ENCODE measurements around the gene ARHGAP27.
A peak's percentile ranks its signal among the peaks of the same experiment; 100 is the strongest.
"Not testable (repeated sequence)": the region's sequence is repeated elsewhere in the genome, so short reads cannot be mapped to it uniquely, and the experiment has no call there.

ARHGAP27 gene

DNA sequence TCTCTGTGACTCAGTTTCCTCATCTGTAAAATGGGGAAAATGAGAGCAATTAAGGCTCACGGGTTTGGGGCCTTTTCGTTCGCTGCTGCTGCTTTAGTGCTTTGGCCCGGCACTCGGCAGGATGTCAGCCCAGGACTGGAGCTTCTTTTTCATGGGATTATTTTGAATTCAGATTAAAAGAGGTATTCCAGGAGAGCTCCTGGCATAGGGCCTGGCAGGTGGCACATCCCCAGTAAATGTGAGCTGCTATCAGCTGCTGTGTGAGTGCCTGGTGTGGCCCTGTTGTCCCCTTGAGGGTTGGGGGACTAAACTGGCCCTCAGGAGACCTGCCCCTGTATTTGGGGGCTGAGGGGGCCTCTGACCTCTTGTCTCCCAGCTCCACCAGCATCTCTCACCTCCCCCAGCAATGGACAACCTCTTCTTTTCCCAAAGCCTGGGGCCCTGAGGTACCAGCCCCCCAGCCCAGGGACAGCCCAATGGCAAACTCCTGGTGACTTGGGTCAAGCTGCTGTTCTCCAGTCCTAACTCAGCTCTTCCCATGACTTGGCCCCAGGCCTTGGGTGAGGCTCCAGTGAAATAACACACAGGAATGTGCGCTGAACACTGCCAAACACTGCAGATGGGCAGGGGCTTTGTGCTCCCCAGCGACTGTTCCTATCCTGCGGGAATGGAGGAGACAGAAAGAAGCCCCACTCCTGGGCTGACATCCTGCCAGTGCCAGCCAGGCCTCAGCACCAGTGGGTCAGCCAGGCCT, 14.4 kb upstream of the ARHGAP27 start:
- not testable (repeated sequence) for DNase-seq (ENCODE audit: low spot score)

DNA sequence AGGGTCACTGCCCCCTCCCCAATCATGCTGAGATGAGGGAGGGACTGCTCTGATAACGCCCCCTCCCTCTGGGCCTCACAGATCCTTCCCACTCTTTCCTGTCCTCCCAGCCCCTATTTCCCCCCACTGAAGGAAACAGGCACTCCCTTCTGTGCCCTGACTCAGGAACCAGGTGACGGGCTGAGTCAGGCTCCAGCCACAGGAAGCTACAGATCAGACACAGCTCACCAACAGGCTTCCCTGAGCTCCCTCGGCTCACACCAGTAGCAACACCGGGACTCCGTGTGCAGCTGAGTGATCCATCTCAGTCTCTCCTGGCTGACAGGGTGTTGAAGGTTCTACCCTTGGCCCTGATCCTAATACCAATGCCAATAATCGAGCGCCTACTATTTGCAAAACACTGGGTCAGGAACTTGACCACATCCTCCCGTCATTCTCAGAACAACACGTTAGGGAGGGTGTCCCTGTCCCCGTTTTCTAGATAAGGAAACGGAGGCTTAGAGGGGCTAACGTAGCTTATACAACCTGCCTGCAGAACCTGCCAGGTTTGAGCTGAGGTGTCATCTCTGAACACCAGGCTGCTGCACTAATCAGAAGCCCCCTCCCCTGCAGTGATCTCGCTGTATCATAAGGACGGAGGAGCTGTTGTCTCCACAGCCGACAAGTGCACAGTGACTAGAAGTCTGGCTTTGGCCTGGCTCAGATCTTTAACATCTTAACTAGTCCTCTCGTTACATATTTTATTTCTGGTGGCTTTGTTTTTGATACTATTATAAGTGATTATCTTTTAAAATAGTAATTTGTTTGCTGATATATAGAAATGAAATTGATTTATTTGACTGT, 13.5 kb upstream of the ARHGAP27 start:
- DNase-seq (ENCODE audit: low spot score), result not testable (repeated sequence)

- not testable (repeated sequence) for DNase-seq (ENCODE audit: low spot score)
Measured at GRCh38 chr17:45444856-45445820, 12.5 kb upstream of the ARHGAP27 start.

GRCh38 chr17:45444301-45444700, 11.6 kb upstream of the ARHGAP27 start:
- DNase-seq (ENCODE audit: low spot score), result not testable (repeated sequence)

- DNase-seq (ENCODE audit: low spot score), result not testable (repeated sequence)
Measured at GRCh38 chr17:45443371-45444260, 10.9 kb upstream of the ARHGAP27 start.

DNA sequence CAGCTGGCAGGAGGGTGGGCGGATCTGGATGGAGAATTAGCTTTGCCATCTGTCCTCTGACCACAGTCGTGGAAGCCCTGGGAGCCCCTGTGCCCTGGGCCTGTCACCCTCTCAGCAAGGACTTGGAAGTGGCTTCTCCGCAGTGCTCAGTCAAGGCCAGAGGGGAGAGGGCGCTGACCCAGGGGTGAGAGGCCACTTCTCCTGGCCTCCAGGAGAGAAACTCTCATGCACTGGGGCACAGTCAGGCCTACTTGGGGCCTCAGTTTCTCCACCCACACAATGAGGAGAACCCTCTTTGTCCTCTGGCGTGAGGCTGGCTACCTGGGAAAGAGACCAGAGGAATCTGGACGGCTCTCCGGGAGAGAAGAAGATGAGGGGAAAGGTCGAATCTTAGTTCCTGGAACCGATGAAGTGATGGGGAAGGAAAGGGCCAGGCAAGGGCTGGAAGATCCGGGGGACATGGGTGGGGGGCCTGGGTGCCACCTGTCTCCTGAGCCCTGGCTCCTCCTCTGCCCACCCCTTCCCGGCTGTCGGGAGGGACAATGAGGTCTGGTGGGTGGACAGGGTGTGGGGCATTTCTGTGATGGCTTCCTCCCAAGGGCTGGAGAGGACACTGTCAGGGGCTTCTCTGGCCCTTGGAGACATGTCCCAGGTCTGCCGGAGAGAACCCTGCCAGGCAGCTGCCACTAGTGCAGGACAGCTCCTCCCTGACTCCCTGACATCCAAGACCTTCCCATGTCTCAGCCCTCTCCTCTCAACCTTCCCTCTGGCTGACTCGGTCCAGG, 9.0 kb upstream of the ARHGAP27 start:
- no peak for DNase-seq (ENCODE audit: low spot score)

DNA sequence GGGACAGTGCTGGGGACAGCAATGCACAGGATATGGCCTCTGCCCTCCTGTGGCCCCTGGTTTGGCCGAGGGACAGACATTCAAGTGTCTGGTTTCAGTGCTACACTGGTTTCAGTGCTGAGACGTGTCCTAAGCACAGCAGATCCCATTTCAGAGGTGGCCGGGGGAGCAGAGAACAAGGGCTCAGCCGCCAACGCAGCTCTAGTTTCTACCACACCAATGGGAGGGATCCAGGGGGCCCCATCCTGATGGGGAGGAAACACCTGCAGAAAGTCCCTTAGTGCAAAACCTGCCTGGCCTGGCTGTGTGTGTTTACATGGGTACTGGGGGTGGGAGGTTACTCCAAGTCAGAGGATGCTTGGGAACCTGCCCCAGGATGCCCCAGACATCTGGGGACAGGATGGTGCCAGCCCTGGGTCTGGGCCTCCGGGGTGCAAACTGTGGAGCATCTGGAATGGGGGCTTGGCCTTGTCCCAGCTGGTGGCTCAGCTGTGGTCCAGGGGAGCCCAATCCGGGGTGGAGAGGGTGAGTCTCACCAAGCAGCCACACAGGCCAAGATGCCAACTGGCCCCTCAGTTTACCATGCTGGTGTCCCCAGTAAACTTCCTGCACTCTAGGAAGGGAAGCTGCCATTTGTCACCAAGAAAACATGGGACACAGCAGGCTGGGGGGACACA, 8.3 kb upstream of the ARHGAP27 start:
- DNase-seq (ENCODE audit: low spot score), result not testable (repeated sequence)

DNA sequence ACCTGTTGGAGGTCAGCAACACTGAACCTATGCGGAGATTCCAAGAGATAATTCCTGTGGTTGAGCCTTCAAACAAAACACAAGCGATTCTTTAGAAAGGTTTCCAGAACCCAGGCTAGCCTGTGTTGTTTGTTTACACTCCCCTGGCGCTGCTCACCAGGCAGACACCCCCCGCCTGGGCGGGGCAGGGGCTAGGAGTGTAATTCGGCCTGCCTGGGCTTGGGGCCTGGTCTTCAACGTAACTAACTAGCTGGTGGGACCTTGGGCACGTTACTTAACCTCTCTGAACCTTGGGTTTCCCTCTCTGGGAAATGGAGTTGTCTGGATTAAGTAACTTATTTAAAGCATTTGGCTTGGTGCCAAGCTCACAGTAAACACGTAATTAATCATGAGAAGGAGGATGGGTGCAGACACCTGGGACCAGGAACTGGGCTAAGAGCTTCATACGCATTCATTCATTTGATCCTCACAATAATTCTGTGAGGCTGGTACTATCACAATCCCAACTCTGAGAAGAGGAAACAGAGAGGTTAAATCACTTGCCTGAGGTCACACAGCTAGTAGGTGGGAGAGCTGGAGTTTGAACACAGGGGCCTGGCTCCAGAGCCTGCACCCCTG, 7.6 kb upstream of the ARHGAP27 start:
- peak; percentile 56 for DNase-seq (ENCODE audit: low spot score)

DNA sequence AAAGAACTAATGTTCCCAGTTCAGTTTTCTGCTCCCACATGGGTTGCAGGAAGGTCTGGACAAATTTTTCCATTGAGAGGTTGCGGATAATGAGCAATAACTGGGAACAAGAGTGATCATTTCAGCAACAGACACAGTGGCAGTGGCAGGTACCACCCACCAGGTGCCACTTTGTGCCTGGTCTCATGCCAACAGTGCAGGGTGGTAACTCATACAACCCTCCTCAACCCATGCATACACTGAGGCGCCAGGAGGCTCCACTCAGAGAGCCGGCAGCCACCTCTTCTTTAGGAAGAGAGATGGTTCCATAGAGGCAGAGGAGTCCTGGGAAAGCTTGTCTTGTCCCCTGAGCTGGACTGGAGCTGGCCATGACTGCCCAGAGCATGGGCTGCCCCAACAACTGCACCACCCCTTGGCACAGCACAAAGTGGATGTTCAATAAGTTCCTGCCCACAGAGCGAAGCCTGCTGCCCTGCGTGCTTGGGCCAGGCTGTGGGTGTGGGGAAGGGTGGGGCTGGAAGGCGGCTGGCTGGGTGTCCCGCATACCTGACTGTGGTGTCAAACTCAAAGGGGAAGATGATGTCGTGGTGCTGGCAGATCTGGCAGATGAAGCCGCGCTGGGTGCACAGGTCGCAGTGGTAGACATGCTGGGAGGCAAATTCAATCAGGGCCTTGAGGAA, 6.4 kb upstream of the ARHGAP27 start:
- DNase-seq (ENCODE audit: low spot score), result no peak

GRCh38 chr17:45437465-45438283, 5.0 kb upstream of the ARHGAP27 start:
- DNase-seq (ENCODE audit: low spot score), result no peak

DNA sequence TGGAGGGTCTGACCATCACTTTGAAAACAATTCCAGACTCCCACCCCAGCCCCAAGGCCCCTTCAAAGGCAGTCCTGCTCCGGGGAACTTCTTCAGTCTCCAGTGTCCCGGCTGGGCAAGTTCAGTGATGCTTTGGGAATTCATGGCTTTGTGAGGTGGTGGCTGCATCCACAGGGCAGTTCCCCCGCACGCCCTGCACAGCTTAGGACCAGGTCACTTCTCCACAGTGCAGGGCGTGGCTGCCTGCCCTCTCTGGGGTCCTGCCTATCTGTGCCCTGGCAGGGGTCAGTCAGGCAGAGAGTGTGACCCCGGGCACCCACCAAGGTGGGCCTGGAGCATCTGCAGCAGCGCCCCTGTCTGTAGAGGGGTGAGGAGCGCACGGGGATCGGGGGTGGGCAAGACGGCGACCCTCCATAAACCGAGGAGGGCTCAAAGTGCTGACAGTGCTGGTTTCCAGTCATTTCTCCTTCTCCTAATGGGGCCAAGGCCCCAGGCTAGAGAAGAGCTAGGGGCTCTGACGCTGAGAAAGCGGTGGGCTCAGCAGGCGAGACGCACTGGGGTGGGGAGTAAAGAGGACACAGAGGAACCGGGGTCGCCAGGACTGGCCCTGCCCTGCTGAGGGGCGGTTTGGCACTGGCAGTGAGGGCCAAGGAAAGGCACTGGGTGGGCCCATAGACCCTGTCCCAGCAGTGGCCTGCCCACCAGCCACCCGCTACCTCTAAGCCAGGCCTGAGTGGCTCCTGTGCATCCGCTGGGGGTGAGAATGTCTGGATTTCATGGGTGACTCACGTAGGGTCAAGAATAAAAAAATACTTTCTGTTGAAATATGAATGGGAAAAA, 4.2 kb upstream of the ARHGAP27 start:
- no peak for DNase-seq (ENCODE audit: low spot score)

GRCh38 chr17:45436161-45436560, 3.5 kb upstream of the ARHGAP27 start:
- DNase-seq (ENCODE audit: low spot score), result no peak

- DNase-seq (ENCODE audit: low spot score), result no peak
Measured at GRCh38 chr17:45435481-45435880, 2.8 kb upstream of the ARHGAP27 start.

- no peak for DNase-seq (ENCODE audit: low spot score)
Measured at GRCh38 chr17:45433159-45433535, 477 bp upstream of the ARHGAP27 start.

DNA sequence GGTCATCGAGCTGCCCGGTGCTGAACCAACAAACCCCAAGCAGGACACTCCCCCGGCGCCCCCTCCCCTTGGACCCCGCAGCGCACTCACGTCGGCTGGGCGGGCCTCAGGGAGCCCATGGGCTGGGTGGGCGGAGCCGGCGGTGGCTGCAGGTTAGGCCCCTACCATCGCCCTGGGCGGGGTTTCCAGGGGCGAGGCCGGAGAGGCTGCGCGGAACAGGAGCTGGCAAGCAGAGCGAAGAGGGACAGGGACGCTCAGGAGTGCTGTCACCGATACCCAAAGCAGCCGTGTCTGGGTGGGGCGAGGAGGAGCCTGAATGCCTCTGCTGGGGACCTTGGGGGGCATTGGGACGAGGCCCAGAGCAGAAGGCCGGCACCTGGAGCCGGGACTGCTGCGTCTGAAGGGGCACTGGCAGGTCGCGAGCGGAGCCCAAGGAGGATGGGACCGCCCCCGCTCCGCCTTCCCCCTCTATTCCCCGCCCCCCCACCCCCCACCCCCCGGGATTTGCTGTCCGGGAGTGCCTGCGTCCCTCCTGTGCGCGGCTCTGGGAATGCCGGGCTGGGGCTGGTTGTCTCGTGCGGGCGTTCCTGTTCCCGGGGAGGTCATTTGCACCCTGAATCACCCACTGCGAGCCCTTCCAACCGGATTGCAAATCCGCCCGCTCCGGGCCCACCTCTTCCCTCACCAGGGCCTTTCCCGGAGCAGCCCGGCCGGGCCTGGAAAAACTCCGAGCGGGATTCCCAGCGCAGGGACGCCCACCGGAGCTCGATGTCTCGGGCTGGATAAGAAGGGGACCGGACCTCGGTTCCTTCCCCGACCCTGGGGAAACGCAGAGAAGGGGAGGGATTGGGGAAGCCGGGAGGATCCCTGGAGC, 902 bp downstream of the ARHGAP27 start:
- DNase-seq (ENCODE audit: low spot score), result peak; percentile 99
